Liver (tissue), 3 donors: ENCODE measurements around the gene MARS1.
"Not testable (repeated sequence)": the region's sequence is repeated elsewhere in the genome, so short reads cannot be mapped to it uniquely, and the experiment has no call there.

ENCODE experiments used
- JUND ChIP-seq, 2 donors: IDR thresholded peaks; 2 replicates each; pipeline ENCODE4 v1.6.1; 2016; ENCODE audit warnings: antibody characterized with exemption in 2 of 2
- NR2F2 ChIP-seq: IDR thresholded peaks from 2 replicates; pipeline ENCODE4 v1.6.1; 2016; ENCODE audit warnings: antibody characterized with exemption
- TAF1 ChIP-seq: conservative IDR thresholded peaks from 2 replicates; pipeline ENCODE4 v1.6.1; 2016; ENCODE audit warnings: antibody characterized with exemption, mild to moderate bottlenecking
- TF ChIP-seq, protein P1 (sequence below): fragments of 150-350 bp; IDR thresholded peaks from 2 replicates; pipeline ENCODE4 v1.5.1; 2017; ENCODE audit warnings: improper control_type of control experiment, low read depth, low read length; ENCODE audit not compliant: missing input control
- TF ChIP-seq, protein P2 (sequence below): IDR thresholded peaks from 2 replicates; pipeline ENCODE4 v1.6.1; 2016; ENCODE audit warnings: antibody characterized with exemption, mild to moderate bottlenecking
- donor health status: healthy.
- donor health status: healthy.

DNA sequence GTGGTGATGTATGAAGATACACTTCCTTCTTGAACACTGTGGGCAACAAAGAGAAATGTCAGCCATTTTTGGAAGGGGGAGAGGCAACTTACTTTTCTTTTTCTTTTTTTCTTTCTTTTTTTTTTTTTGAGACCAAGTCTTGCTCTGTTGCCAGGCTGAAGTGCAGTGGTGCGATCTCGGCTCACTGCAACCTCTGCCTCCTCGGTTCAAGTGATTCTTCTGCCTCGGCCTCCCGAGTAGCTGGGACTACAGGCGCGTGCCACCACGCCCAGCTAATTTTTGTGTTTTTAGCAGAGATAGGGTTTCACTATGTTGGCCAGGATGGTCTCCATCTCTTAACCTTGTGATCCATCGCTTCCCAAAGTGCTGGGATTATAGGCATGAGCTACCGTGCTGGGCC, 29.9 kb downstream of the MARS1 start:
- TF ChIP-seq JUND (IDR thresholded peaks at IDR 0.05); NR2F2; TAF1: not testable (repeated sequence)
- TF ChIP-seq, protein P1, sequence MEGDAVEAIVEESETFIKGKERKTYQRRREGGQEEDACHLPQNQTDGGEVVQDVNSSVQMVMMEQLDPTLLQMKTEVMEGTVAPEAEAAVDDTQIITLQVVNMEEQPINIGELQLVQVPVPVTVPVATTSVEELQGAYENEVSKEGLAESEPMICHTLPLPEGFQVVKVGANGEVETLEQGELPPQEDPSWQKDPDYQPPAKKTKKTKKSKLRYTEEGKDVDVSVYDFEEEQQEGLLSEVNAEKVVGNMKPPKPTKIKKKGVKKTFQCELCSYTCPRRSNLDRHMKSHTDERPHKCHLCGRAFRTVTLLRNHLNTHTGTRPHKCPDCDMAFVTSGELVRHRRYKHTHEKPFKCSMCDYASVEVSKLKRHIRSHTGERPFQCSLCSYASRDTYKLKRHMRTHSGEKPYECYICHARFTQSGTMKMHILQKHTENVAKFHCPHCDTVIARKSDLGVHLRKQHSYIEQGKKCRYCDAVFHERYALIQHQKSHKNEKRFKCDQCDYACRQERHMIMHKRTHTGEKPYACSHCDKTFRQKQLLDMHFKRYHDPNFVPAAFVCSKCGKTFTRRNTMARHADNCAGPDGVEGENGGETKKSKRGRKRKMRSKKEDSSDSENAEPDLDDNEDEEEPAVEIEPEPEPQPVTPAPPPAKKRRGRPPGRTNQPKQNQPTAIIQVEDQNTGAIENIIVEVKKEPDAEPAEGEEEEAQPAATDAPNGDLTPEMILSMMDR = not testable (repeated sequence)
- TF ChIP-seq, protein P2, sequence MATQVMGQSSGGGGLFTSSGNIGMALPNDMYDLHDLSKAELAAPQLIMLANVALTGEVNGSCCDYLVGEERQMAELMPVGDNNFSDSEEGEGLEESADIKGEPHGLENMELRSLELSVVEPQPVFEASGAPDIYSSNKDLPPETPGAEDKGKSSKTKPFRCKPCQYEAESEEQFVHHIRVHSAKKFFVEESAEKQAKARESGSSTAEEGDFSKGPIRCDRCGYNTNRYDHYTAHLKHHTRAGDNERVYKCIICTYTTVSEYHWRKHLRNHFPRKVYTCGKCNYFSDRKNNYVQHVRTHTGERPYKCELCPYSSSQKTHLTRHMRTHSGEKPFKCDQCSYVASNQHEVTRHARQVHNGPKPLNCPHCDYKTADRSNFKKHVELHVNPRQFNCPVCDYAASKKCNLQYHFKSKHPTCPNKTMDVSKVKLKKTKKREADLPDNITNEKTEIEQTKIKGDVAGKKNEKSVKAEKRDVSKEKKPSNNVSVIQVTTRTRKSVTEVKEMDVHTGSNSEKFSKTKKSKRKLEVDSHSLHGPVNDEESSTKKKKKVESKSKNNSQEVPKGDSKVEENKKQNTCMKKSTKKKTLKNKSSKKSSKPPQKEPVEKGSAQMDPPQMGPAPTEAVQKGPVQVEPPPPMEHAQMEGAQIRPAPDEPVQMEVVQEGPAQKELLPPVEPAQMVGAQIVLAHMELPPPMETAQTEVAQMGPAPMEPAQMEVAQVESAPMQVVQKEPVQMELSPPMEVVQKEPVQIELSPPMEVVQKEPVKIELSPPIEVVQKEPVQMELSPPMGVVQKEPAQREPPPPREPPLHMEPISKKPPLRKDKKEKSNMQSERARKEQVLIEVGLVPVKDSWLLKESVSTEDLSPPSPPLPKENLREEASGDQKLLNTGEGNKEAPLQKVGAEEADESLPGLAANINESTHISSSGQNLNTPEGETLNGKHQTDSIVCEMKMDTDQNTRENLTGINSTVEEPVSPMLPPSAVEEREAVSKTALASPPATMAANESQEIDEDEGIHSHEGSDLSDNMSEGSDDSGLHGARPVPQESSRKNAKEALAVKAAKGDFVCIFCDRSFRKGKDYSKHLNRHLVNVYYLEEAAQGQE = not testable (repeated sequence)
